ENCODE measurements around the gene GOLT1A.

Gene GOLT1A

DNA sequence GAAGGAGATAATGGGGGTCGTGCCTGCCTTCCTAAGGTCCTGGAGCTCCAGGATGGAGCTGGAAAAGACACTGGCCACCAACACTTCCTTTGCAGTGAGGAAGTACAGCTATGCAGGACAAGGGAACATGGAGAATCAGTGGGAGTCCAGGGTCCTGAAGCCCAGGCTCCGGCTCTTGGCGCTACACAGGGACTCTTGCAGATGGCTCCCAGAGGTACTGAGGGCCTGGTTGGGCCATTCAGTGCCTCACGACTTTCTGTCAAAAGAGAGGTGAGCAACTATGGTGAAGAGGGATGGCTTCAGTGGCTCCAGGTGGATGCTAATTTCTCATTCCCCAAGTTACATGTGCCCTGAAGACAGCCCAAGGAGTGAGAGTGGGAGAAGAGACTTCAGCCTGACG lies 60.1 kb downstream of the GOLT1A start:
- DNase-seq: no peak

DNA sequence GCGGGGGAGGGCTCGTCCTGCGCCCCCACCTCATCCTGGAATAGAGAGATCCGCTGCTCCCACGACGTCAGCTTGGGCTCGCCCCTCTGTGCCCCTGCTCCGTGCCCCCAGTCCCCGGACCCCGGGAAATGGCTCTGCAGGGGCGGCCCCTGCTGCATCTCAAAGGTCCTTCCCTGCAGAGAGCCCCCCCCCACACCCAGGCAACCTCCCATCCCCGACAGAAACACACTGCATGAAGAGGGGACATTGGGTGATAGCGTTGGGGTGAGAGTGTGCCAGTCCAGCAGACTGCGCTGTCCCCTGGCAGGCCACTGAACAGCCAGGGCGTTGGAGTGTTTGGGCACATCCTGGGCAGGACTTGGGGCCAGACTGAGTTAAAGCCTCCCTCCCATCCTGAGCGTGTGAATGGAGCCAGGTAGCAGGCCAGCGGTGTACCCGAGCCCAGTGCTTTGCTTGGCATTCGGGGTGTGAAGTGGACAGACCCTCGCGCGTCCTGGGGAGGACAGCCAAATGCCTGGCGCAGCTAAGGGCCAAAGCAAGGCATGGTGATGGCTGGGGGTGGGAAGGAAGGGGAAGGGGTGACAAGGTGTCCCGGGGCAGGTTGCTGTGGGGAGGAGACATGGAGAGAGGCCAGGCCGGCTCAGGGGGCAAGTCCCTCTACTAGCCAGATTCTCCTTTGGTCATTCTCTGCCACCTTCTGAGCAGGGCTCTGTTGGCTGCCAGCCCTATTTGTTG lies 61.3 kb downstream of the GOLT1A start:
- no peak for DNase-seq

- no peak for DNase-seq
These were observed 62.1 kb downstream of the GOLT1A start, which contains the start of gene ETNK2 for GRCh38 chr1:204151552-204152309. ETNK2 (minus strand) TSS chr1:204152044; CDS start chr1:204151852, 192 bp downstream.

DNA sequence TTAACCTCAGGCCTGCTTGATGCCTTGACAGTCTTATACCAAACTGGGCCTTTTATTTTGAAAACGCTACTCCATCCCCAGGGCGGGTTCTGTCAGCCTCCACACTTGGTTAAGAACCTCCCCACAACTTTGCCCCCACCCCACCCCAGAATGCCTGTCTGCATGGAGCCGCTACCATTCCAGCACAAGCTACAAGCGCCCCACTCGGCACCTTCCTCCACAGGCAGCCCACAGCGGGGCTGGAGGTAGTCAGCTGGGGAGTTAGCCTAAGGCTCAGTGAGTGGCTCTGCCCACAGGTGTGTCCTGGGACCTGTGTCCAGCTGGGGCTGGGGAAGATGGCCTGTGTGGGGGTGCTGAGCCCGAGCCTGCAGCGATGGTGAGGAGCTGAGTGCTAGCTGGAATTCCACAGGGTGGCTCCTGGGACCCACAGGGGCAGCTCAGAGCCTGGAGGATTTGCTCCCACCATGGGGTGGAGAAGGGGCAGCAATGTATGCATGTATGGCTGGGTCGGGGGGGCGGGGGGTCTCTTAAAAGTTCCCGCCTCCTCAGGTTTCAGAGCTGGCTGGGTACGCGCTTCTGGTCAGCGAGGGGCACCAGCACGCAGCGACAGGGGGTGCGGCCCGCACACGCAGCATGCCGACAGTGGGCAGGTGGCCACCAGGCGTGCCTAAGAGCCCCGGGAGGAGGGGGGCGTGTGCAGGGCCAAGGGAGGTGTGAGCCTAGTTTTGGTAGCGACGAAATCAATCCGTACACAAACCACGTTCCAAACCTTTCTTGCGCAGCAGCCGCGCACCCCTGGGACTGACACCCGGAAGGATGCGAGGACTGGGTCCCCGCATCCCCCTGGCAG lies 62.9 kb downstream of the GOLT1A start:
- no peak for DNase-seq

- no peak for DNase-seq
These were observed 63.9 kb downstream of the GOLT1A start for GRCh38 chr1:204149635-204150565.

DNA sequence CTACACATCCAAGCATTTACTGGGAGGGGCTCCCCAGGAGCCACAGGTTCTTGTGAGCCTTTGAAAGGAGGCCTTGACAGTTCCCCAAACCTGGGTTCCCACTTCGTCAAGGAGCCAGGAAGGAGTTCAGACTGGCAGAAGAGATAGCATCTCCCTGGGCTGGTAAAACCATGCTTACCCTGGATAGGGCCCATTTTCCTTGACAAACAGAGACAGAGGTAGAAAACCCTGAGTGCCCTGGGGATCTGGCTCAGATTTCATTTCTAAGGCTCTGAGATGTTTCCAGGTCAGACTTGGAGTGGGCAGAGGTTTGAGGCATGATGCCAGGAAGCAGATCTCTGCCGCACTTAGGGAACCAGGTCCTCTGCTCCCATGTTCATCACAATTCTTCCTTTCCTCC lies 64.7 kb downstream of the GOLT1A start:
- DNase-seq: no peak

Measured in NCI-H1417 treated with DMSO at 0.1 percent for 48 hours (cell line).